Measurements from ENCODE around the gene SLC39A12.

SLC39A12 gene

GRCh38 chr10:17958049-17958448 is 6.3 kb downstream of the SLC39A12 start:
- in situ Hi-C loops (cut with HindIII; ENCODE audit: low pct_ligation_motif_present, low pct_unique_long_range_greater_than_20kb, low sequenced_read_pairs): no loop called here
- no peak for DNase-seq

GRCh38 chr10:17959870-17960269 is 8.2 kb downstream of the SLC39A12 start:
- in situ Hi-C loops (cut with HindIII; ENCODE audit: low pct_ligation_motif_present, low pct_unique_long_range_greater_than_20kb, low sequenced_read_pairs): no loop called here
- no peak for DNase-seq

GRCh38 chr10:17961551-17962422 is 10.1 kb downstream of the SLC39A12 start:
- in situ Hi-C loops (cut with HindIII; ENCODE audit: low pct_ligation_motif_present, low pct_unique_long_range_greater_than_20kb, low sequenced_read_pairs): no loop called here
- DNase-seq: no peak

GRCh38 chr10:17963431-17963830 is 11.7 kb downstream of the SLC39A12 start:
- in situ Hi-C loops (cut with HindIII; ENCODE audit: low pct_ligation_motif_present, low pct_unique_long_range_greater_than_20kb, low sequenced_read_pairs): no loop called here
- DNase-seq: no peak

GRCh38 chr10:17965649-17966235 is 14.0 kb downstream of the SLC39A12 start:
- DNase-seq: no peak
- in situ Hi-C loops (cut with HindIII; ENCODE audit: low pct_ligation_motif_present, low pct_unique_long_range_greater_than_20kb, low sequenced_read_pairs): no loop called here

- in situ Hi-C loops (cut with HindIII; ENCODE audit: low pct_ligation_motif_present, low pct_unique_long_range_greater_than_20kb, low sequenced_read_pairs): no loop called here
- DNase-seq: no peak
These were observed 22.8 kb downstream of the SLC39A12 start for GRCh38 chr10:17974505-17974904.

- in situ Hi-C loops (cut with HindIII; ENCODE audit: low pct_ligation_motif_present, low pct_unique_long_range_greater_than_20kb, low sequenced_read_pairs): no loop called here
These were observed 29.3 kb downstream of the SLC39A12 start for GRCh38 chr10:17980846-17981565.

GRCh38 chr10:17981766-17982380 is 30.2 kb downstream of the SLC39A12 start:
- in situ Hi-C loops (cut with HindIII; ENCODE audit: low pct_ligation_motif_present, low pct_unique_long_range_greater_than_20kb, low sequenced_read_pairs): no loop called here
- peak; percentile 81 for DNase-seq

More at GRCh38 chr10:17980846-17981565, 29.3 kb downstream of the SLC39A12 start:
- no peak for DNase-seq

GRCh38 chr10:17984056-17984455 is 32.3 kb downstream of the SLC39A12 start:
- DNase-seq: no peak
- in situ Hi-C loops (cut with HindIII; ENCODE audit: low pct_ligation_motif_present, low pct_unique_long_range_greater_than_20kb, low sequenced_read_pairs): no loop called here

GRCh38 chr10:17984563-17984962 is 32.8 kb downstream of the SLC39A12 start:
- in situ Hi-C loops (cut with HindIII; ENCODE audit: low pct_ligation_motif_present, low pct_unique_long_range_greater_than_20kb, low sequenced_read_pairs): no loop called here
- no peak for DNase-seq

- in situ Hi-C loops (cut with HindIII; ENCODE audit: low pct_ligation_motif_present, low pct_unique_long_range_greater_than_20kb, low sequenced_read_pairs): no loop called here
- DNase-seq: peak; percentile 82
These were observed 38.4 kb downstream of the SLC39A12 start for GRCh38 chr10:17989908-17990767.

GRCh38 chr10:17992266-17992665 is 40.5 kb downstream of the SLC39A12 start:
- DNase-seq: no peak
- in situ Hi-C loops (cut with HindIII; ENCODE audit: low pct_ligation_motif_present, low pct_unique_long_range_greater_than_20kb, low sequenced_read_pairs): no loop called here

- in situ Hi-C loops (cut with HindIII; ENCODE audit: low pct_ligation_motif_present, low pct_unique_long_range_greater_than_20kb, low sequenced_read_pairs): no loop called here
- no peak for DNase-seq
These were observed 41.6 kb downstream of the SLC39A12 start for GRCh38 chr10:17993361-17993760.

- no peak for DNase-seq
- in situ Hi-C loops (cut with HindIII; ENCODE audit: low pct_ligation_motif_present, low pct_unique_long_range_greater_than_20kb, low sequenced_read_pairs): no loop called here
These were observed 48.9 kb downstream of the SLC39A12 start for GRCh38 chr10:18000601-18001000.

- DNase-seq: no peak
- in situ Hi-C loops (cut with HindIII; ENCODE audit: low pct_ligation_motif_present, low pct_unique_long_range_greater_than_20kb, low sequenced_read_pairs): no loop called here
These were observed 53.7 kb downstream of the SLC39A12 start for GRCh38 chr10:18005445-18005780.

GRCh38 chr10:18005781-18006456 is 54.2 kb downstream of the SLC39A12 start:
- no peak for DNase-seq
- in situ Hi-C loops (cut with HindIII; ENCODE audit: low pct_ligation_motif_present, low pct_unique_long_range_greater_than_20kb, low sequenced_read_pairs): no loop called here

GRCh38 chr10:18008986-18009385 is 57.3 kb downstream of the SLC39A12 start:
- no peak for DNase-seq
- in situ Hi-C loops (cut with HindIII; ENCODE audit: low pct_ligation_motif_present, low pct_unique_long_range_greater_than_20kb, low sequenced_read_pairs): no loop called here

GRCh38 chr10:18010050-18010449 is 58.3 kb downstream of the SLC39A12 start:
- no peak for DNase-seq
- in situ Hi-C loops (cut with HindIII; ENCODE audit: low pct_ligation_motif_present, low pct_unique_long_range_greater_than_20kb, low sequenced_read_pairs): no loop called here
